Measurements from ENCODE around the gene TAF1B. TPM values are rescaled to one million over a fixed set of nuclear protein-coding genes. Genes with fewer than 3 reads are reported as not detected.

TAF1B gene
- total RNA-seq, 3 donors from 2014 or later = 9.4 to 14.1 (median 13.2) TPM

- H3K4me1 ChIP-seq (ENCODE audit: low read depth) = no peaks in the 10 kb centered on the region
- ATAC-seq (no peak), DNase-seq (no peak)
- intact Hi-C loops (cut with DNase I, micrococcal nuclease) = no loop called here
- no peak overlapping the region for H3K4me3 ChIP-seq
- no peaks in the 10 kb centered on the region for H3K9me3 ChIP-seq
- TF ChIP-seq CTCF (IDR thresholded peaks at IDR 0.05) = no peak
- no peaks in the 10 kb centered on the region for H3K36me3 ChIP-seq (ENCODE audit: low read depth)
Measured at GRCh38 chr2:9908639-9909038, 65.4 kb downstream of the TAF1B start.

- no peaks in the 10 kb centered on the region for H3K9me3 ChIP-seq
- no peak for TF ChIP-seq CTCF (IDR thresholded peaks at IDR 0.05)
- no peak for ATAC-seq
- no peaks in the 10 kb centered on the region for H3K36me3 ChIP-seq (ENCODE audit: low read depth)
- H3K4me3 ChIP-seq = no peak overlapping the region
- intact Hi-C loops (cut with DNase I, micrococcal nuclease) = no loop called here
- DNase-seq = no peak
- no peaks in the 10 kb centered on the region for H3K4me1 ChIP-seq (ENCODE audit: low read depth)
Measured at GRCh38 chr2:9909106-9909505, 65.8 kb downstream of the TAF1B start.

DNA sequence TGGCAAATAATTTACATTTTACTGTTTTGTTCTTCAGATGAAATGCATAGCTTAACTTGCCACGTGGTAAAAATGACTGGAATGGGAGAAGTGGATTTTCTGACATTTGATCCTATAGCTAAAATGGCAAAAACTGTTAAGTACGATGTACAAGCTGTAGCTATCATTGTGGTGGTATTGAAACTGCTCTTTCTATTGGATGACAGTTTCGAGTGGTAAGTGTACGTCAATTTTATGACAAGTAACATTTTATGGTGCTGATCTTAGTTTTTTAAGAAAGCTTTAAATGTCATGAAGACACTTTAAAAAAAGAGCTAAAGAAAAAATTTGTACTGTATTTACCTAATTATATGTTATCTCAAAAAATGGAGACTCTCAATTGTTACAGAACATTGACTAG lies 67.4 kb downstream of the TAF1B start:
- intact Hi-C loops (cut with DNase I, micrococcal nuclease) = no loop called here
- H3K9me3 ChIP-seq = no peaks in the 10 kb centered on the region
- no peaks in the 10 kb centered on the region for H3K4me1 ChIP-seq (ENCODE audit: low read depth)
- no peak for DNase-seq
- ATAC-seq = no peak
- no peak overlapping the region for H3K4me3 ChIP-seq
- no peaks in the 10 kb centered on the region for H3K36me3 ChIP-seq (ENCODE audit: low read depth)
- TF ChIP-seq CTCF (IDR thresholded peaks at IDR 0.05) = no peak

GRCh38 chr2:9912468-9912867 lies 69.2 kb downstream of the TAF1B start:
- no peak for DNase-seq
- Histone ChIP-seq H3K4me1 (ENCODE audit: low read depth) (no peaks in the 10 kb centered on the region), H3K9me3 (no peaks in the 10 kb centered on the region), H3K4me3 (no peak overlapping the region), H3K36me3 (ENCODE audit: low read depth) (no peaks in the 10 kb centered on the region)
- TF ChIP-seq CTCF (IDR thresholded peaks at IDR 0.05) = no peak
- intact Hi-C loops (cut with DNase I, micrococcal nuclease) = no loop called here
- no peak for ATAC-seq

GRCh38 chr2:9914384-9915065 lies 71.3 kb downstream of the TAF1B start:
- no peaks in the 10 kb centered on the region for H3K4me1 ChIP-seq (ENCODE audit: low read depth)
- TF ChIP-seq CTCF (IDR thresholded peaks at IDR 0.05) = no peak
- ATAC-seq (peak; percentile 39), DNase-seq (no peak)
- no peaks in the 10 kb centered on the region for H3K36me3 ChIP-seq (ENCODE audit: low read depth)
- H3K4me3 ChIP-seq = no peak overlapping the region
- intact Hi-C loops (cut with DNase I, micrococcal nuclease) = no loop called here
- no peaks in the 10 kb centered on the region for H3K9me3 ChIP-seq

DNA sequence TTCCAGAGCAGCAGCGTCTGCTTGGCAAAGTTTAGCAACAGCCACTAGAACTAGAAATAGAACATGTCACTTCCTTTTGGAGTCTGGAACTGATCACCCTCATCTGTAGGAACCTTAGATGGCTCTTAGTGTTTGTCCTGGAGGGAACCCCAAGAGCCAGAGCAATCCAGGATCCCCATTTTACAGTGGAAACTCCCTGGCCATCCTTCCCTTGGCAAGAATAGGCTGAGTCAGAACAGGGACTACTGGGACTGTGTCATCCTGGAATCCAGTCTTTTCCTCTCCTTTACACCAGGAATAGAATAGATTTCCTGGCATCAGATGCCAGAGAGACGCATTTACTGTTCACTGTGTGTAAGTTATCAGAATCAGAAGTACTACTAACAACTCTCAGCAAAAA lies 75.0 kb downstream of the TAF1B start:
- Histone ChIP-seq H3K36me3 (ENCODE audit: low read depth) (no peaks in the 10 kb centered on the region), H3K9me3 (no peaks in the 10 kb centered on the region), H3K4me1 (ENCODE audit: low read depth) (no peaks in the 10 kb centered on the region), H3K4me3 (no peak overlapping the region)
- no peak for ATAC-seq
- no peak for TF ChIP-seq CTCF (IDR thresholded peaks at IDR 0.05)
- DNase-seq = no peak
- intact Hi-C loops (cut with DNase I, micrococcal nuclease) = no loop called here
